Activated naive CD4-positive, alpha-beta T cell treated with anti-CD3 and anti-CD28 coated beads, Interleukin-2, amount 10 ng/mL, durations not matched to agents 5 hours and 36 hours (primary cell): ENCODE measurements around the gene PPL. TPM values are rescaled to one million over a fixed set of nuclear protein-coding genes. Genes with fewer than 3 reads are reported as not detected.

Source experiments
- total RNA-seq, 2 experiments: library from RNA; stranded (reverse); gene quantifications; one replicate each; pipeline ENCODE4 v1.2.3, GENCODE V29; 2021

Gene PPL
- total RNA-seq = not detected

GRCh38 chr16:4936991-4937781, at the start of gene PPL:
PPL (minus strand) TSS chr16:4937148; CDS start chr16:4937045, 103 bp downstream.

GRCh38 chr16:4957720-4958509, 21.0 kb upstream of the PPL start, which contains the start of gene SEC14L5:
SEC14L5 (plus strand) TSS chr16:4958330; CDS start chr16:4959324, 994 bp downstream.

GRCh38 chr16:4846901-4847773, 89.8 kb downstream of the PPL start, which contains the start of the genes GLYR1 and UBN1:
GLYR1 (minus strand) TSS chr16:4847288; CDS start chr16:4847265, 23 bp downstream.
UBN1 (plus strand) TSS chr16:4847481; CDS start chr16:4852918, 5,437 bp downstream.

Other genes with a start within 250 kb of the PPL start
- 10 to 100 TPM; 31.7 to 32.8 TPM for gene NUDT16L1, start 243.6 kb downstream of the PPL start, total RNA-seq
- 10 to 100 TPM; 15.0 to 15.6 TPM for gene ANKS3, start 202.9 kb downstream of the PPL start, total RNA-seq
- gene DNAAF8, start 202.6 kb downstream of the PPL start, total RNA-seq = under 1 TPM; 0.28 to 0.31 TPM
- 10 to 100 TPM; 23.0 to 24.7 TPM for gene ZNF500, start 170.0 kb downstream of the PPL start, total RNA-seq
- gene SEPTIN12, start 148.8 kb downstream of the PPL start, total RNA-seq = not detected
- gene SMIM22, start 141.8 kb downstream of the PPL start, total RNA-seq = not detected
- gene ROGDI, start 134.5 kb downstream of the PPL start, total RNA-seq = 10 to 100 TPM in 1 of 2 experiments, 1 to 10 TPM in 1; 7.0 to 10.7 TPM
- 10 to 100 TPM; 84.1 to 92.5 TPM for gene GLYR1, start 89.9 kb downstream of the PPL start, total RNA-seq
- gene UBN1, start 89.7 kb downstream of the PPL start, total RNA-seq = 10 to 100 TPM; 36.1 to 37.5 TPM
- gene SEC14L5, start 21.2 kb upstream of the PPL start, total RNA-seq = under 1 TPM; 0.13 to 0.14 TPM
- 10 to 100 TPM; 16.5 to 16.9 TPM for gene NAGPA, start 96.8 kb upstream of the PPL start, total RNA-seq
- gene C16orf89, start 128.8 kb upstream of the PPL start, total RNA-seq = not detected
- 10 to 100 TPM; 21.7 to 22.0 TPM for gene ALG1, start 134.7 kb upstream of the PPL start, total RNA-seq
- gene EEF2KMT, start 160.6 kb upstream of the PPL start, total RNA-seq = 10 to 100 TPM in 1 of 2 experiments, 1 to 10 TPM in 1; 9.6 to 10.0 TPM